Epithelial cell of esophagus (primary cell): ENCODE data around the gene MAPK1.
A peak's percentile ranks its signal among the peaks of the same experiment; 100 is the strongest.
"Not testable (repeated sequence)": the region's sequence is repeated elsewhere in the genome, so short reads cannot be mapped to it uniquely, and the experiment has no call there.

Source experiments
- DNase-seq: peaks from one replicate; pipeline ENCODE4 v3.0.0; 2010; ENCODE audit warnings: low read depth
- H3K4me3 ChIP-seq: 2 replicates; pipeline ENCODE4 v1.5.1; 2011; ENCODE audit warnings: mild to moderate bottlenecking, low read length, control low read depth
- CTCF ChIP-seq: IDR thresholded peaks from 2 replicates; pipeline ENCODE4 v1.5.1; 2011; ENCODE audit warnings: low read depth, mild to moderate bottlenecking, low read length, control low read depth, inconsistent platforms; ENCODE audit not compliant: insufficient read depth; ENCODE audit errors: missing control alignments

MAPK1 gene

DNA sequence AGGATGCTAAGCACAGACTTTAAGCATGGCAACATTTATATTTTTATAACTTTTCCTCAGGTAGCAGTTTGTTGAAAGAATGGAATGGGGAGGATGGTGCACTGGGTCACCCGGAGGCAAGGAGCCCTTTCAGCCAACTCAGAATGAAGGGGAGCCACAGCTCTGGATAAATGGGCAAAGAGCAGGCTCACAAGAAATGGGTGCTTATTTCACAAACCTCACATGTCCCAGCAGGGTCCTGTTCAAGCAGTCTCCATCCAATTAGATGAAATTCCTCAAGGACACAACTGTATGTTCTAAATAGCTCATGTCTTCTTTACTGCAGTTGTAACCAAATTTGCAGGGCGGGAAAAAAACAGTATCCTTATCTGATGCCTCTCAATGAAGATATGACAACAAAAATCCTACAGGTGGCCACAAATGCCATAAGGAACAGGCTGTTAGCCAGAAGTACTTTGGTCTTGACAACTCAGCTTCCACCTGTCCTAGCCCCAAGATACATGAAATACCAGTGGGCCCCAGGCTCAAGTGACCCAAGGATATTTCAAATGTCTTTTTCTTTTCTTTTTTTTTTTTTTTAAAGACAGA, 48.2 kb downstream of the MAPK1 start:
- H3K4me3 ChIP-seq, result no peak overlapping the region
- TF ChIP-seq CTCF, result no peak
- no peak for DNase-seq

DNA sequence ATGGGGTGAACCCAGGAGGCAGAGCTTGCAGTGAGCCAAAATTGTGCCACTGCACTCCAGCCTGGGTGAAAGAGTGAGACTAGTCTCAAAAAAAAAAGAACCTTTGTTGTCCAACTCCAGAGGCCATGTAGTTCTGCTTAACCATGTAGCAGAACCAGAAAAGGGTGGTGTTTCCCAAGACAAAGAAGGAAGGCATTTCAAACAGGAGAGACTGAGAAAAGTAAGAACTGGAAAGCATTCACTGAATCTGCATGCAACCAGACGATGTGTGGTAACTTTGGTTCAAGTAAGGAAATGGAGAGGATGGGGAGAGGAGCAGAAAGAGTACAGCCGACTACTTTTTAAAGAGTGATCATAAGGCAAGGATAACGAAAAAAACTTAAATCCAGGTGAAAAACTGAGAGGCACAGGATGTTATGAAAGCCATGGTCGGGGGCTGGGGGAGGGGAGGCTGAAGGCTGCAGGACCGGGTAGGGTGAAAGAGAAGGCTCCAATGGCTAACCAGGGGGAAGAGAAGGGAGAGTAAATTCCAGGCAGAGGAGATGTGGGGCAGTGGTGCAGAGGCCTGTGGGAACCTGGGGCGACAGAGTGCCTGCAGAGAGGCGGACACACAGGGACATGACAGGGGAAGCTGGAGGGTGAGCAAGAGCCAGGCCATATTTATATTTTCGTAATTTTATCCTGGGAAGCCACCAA, 48.8 kb downstream of the MAPK1 start:
- no peak for DNase-seq
- H3K4me3 ChIP-seq, result no peak overlapping the region
- no peak for TF ChIP-seq CTCF

DNA sequence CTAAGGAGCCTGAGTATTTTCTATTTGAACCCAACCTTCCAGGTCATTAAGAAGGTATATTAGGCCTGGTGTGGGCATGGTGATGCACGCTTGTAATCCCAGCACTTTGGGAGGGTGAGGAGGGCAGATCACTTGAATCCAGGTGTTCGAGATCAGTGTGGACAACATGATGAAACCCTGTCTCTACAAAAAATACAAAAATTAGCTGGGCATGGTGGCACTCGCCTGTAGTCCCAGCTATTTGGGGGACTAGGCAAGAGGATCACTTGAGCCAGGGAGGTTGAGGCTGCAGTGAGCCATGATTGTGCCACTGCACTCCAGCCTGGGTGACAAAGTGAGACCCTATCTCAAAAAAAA, 50.0 kb downstream of the MAPK1 start:
- not testable (repeated sequence) for H3K4me3 ChIP-seq

GRCh38 chr22:21816787-21817496, 50.5 kb downstream of the MAPK1 start:
- no peak for TF ChIP-seq CTCF
- peak; percentile 93 for DNase-seq
- H3K4me3 ChIP-seq, result no peak overlapping the region

More for the DNA sequence above, 50.0 kb downstream of the MAPK1 start:
- not testable (repeated sequence) for DNase-seq

GRCh38 chr22:21816472-21816786, 51.0 kb downstream of the MAPK1 start:
- TF ChIP-seq CTCF, result no peak
- H3K4me3 ChIP-seq, result no peak overlapping the region
- DNase-seq, result no peak

- no peak for TF ChIP-seq CTCF
- H3K4me3 ChIP-seq, result no peak overlapping the region
Observed at GRCh38 chr22:21815958-21816357, 51.5 kb downstream of the MAPK1 start.

GRCh38 chr22:21815357-21815756, 52.1 kb downstream of the MAPK1 start:
- no peak for TF ChIP-seq CTCF
- H3K4me3 ChIP-seq, result no peak overlapping the region
- DNase-seq, result no peak

More at GRCh38 chr22:21815958-21816357, 51.5 kb downstream of the MAPK1 start:
- no peak for DNase-seq
